HepG2 (cell line): ENCODE measurements around the gene DAB2IP. TPM values are rescaled to one million over a fixed set of nuclear protein-coding genes. Genes with fewer than 3 reads are reported as not detected.

ENCODE experiments used
- NFAT5 ChIP-seq: sonication (generic); formaldehyde crosslinking; IDR thresholded peaks from 2 replicates; pipeline ENCODE4 v1.4.0; 2020; ENCODE audit warnings: missing genetic modification reagents
- PHF21A ChIP-seq: sonication (generic); formaldehyde crosslinking; IDR thresholded peaks from 2 replicates; pipeline ENCODE4 v1.5.0; 2020; ENCODE audit warnings: mild to moderate bottlenecking, missing genetic modification reagents
- POLR2AphosphoS5 ChIP-seq: IDR thresholded peaks from 2 replicates; pipeline ENCODE4 v1.6.1; 2012; ENCODE audit warnings: low read depth, low read length
- RFX3 ChIP-seq: IDR thresholded peaks from 2 replicates; pipeline ENCODE4 v1.6.1; 2016; ENCODE audit warnings: missing biosample characterization, missing genetic modification reagents
- SAP130 ChIP-seq: IDR thresholded peaks from 2 replicates; pipeline ENCODE4 v1.6.1; 2016; ENCODE audit warnings: low read depth
- SRSF4 ChIP-seq: fragments of 200-400 bp; formaldehyde crosslinking; IDR thresholded peaks from one replicate; pipeline ENCODE4 v1.6.1; 2018; ENCODE audit warnings: mild to moderate bottlenecking, low read depth, low read length, moderate library complexity; ENCODE audit not compliant: poor library complexity, severe bottlenecking
- ZBTB14 ChIP-seq: sonication (generic); formaldehyde crosslinking; IDR thresholded peaks from 2 replicates; pipeline ENCODE4 v1.4.0; 2020; ENCODE audit warnings: missing genetic modification reagents
- ZBTB21 ChIP-seq: sonication (generic); formaldehyde crosslinking; IDR thresholded peaks from 2 replicates; pipeline ENCODE4 v1.4.0; 2020; ENCODE audit warnings: missing genetic modification reagents
- ZNF281 ChIP-seq: sonication (generic); formaldehyde crosslinking; IDR thresholded peaks from 2 replicates; pipeline ENCODE4 v1.4.0; 2020; ENCODE audit warnings: missing genetic modification reagents, borderline replicate concordance
- ZNF44 ChIP-seq: sonication (generic); formaldehyde crosslinking; IDR thresholded peaks from 2 replicates; pipeline ENCODE4 v1.5.1; 2020; ENCODE audit warnings: mild to moderate bottlenecking, missing genetic modification reagents
- ZNF646 ChIP-seq: sonication (generic); formaldehyde crosslinking; IDR thresholded peaks from 2 replicates; pipeline ENCODE4 v1.9.0; 2021; ENCODE audit warnings: mild to moderate bottlenecking, missing genetic modification reagents
- ZNF790 ChIP-seq: sonication (generic); formaldehyde crosslinking; IDR thresholded peaks from 2 replicates; pipeline ENCODE4 v1.8.0; 2022; ENCODE audit warnings: missing genetic modification reagents, mild to moderate bottlenecking, borderline replicate concordance
- polyA plus RNA-seq, 8 experiments: library from polyadenylated mRNA; depleted of rRNA in 3 of 8; stranded (reverse) in 7 of 8; unstranded in 1 of 8; fragments of >200 nt; fragmentation: Illumina TruSeq in 4 of 8; extraction: Trizol in 4 of 8; gene quantifications; 2 replicates each; pipeline versions ENCODE4 v1.2.1 to v1.2.3, GENCODE V29; 2011 to 2016; ENCODE audit warnings: low read depth in 4 of 8, missing spikeins in 1 of 8, mixed read lengths in 1 of 8; ENCODE audit not compliant: insufficient read depth in 1 of 8
- total RNA-seq, 5 experiments: library from RNA; depleted of rRNA; stranded (reverse); fragments of >200 nt; fragmentation: Illumina TruSeq; extraction: Trizol; gene quantifications; 2 replicates each; pipeline ENCODE4 v1.2.3, GENCODE V29; 2016; ENCODE audit warnings: low read depth in 1 of 5

DAB2IP gene
- total and polyA plus RNA-seq, 2 of the 13 experiments (the other 11 are each of a cell fraction or from before 2014, with no cell fraction given): 25.3 to 37.9 TPM

GRCh38 chr9:121609822-121610637 is 41.4 kb upstream of the DAB2IP start (continued):
- TF ChIP-seq ZNF646 (CRISPR knock-in tag) (peak; percentile 95), ZNF281 (CRISPR knock-in tag) (no peak), NFAT5 (CRISPR knock-in tag) (no peak), PHF21A (CRISPR knock-in tag) (peak; percentile 82), ZNF790 (CRISPR knock-in tag) (no peak), ZBTB14 (no peak), SAP130 (CRISPR knock-in tag) (peak; percentile 45), SRSF4 (no peak), ZBTB21 (CRISPR knock-in tag) (peak; percentile 66; the same call in 1 of the 2 replicates), RFX3 (CRISPR knock-in tag) (no peak), POLR2AphosphoS5 (no peak), ZNF44 (CRISPR knock-in tag) (no peak)
